ENCODE measurements around the gene CNTNAP5.

Gene CNTNAP5

DNA sequence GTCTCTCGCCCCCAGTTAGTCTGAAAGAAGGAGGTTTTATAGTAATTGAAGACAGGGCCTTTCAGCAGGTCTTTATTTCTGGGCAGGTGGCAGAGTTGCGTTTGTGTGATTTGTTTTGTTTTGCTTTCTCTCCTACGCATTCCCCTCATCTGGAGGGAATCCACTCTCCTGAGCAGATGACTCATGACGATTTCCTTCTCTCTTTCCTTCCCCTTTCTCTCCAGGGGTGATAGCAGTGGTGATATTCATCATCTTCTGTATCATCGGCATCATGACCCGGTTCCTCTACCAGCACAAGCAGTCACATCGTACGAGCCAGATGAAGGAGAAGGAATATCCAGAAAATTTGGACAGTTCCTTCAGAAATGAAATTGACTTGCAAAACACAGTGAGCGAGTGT is 888.8 kb downstream of the CNTNAP5 start:
- POLR2A ChIA-PET, result no interaction called here
- DNase-seq (ENCODE audit: extremely low spot score), result no peak
- TF ChIP-seq NFRKB (IDR thresholded peaks at IDR 0.05) (no peak), LEF1 (IDR thresholded peaks at IDR 0.05; ENCODE audit: borderline replicate concordance) (no peak), ZNF384 (IDR thresholded peaks at IDR 0.05) (no peak)
- CTCF ChIA-PET, result no interaction called here

DNA sequence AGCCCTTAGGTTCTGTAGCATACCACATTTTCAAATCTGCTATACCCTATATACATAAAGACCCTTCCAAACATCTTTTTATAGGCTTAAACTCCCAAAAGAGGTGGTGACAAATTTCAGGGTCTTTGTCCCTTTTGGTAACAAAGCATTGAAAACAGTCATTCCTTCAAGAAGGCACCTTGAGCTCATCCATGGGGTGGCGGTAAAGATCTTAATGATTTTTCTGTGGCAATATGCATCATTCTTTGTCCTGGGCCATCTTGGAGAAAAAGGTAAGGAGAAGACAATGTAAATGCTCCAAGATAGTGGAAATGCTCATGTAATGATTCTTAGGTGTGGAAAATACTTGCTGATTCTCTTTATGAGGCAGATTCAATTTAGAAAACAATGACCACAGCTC is 890.5 kb downstream of the CNTNAP5 start:
- POLR2A ChIA-PET, result no interaction called here
- CTCF ChIA-PET, result no interaction called here
- DNase-seq (ENCODE audit: extremely low spot score), result no peak
- no peak for TF ChIP-seq TARDBP (IDR thresholded peaks at IDR 0.05)

DNA sequence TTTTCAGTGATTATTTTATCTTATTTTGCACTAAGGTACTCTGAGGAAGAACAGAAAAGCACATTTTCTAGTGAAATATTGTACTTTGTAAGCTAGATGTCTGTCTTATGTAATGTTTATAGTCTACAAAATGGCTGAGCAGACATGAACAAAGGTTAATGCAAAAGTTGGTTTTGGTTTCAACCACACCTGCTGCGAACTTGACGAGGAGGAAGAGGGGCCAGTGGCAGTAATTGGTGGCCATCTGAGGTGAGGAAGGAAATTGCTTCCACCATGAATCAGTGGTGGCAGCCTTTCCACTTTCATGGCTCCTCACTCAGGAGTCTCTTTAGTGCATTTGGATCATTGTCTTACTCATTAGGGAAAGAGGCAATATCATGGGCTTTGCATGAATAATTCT is 894.2 kb downstream of the CNTNAP5 start:
- no peak for TF ChIP-seq SP1 (IDR thresholded peaks at IDR 0.05)
- no peak for TF ChIP-seq SUZ12 (IDR thresholded peaks at IDR 0.05)
- no peak for TF ChIP-seq FOXK2 (IDR thresholded peaks at IDR 0.05)
- TF ChIP-seq FOXM1 (IDR thresholded peaks at IDR 0.05; ENCODE audit: borderline replicate concordance), result no peak
- no peak for TF ChIP-seq L3MBTL2 (conservative IDR thresholded peaks at IDR 0.05)
- TF ChIP-seq NFRKB (IDR thresholded peaks at IDR 0.05), result no peak
- TF ChIP-seq ZNF384 (IDR thresholded peaks at IDR 0.05), result no peak
- TF ChIP-seq HDGF (IDR thresholded peaks at IDR 0.05; ENCODE audit: borderline replicate concordance), result no peak
- TF ChIP-seq ARNT (IDR thresholded peaks at IDR 0.05), result no peak
- no peak for TF ChIP-seq BHLHE40 (IDR thresholded peaks at IDR 0.05; ENCODE audit: borderline replicate concordance)
- no peak for TF ChIP-seq LEF1 (IDR thresholded peaks at IDR 0.05; ENCODE audit: borderline replicate concordance)
- no peak for TF ChIP-seq ELF4 (IDR thresholded peaks at IDR 0.05)
- no peak for TF ChIP-seq FOXA1 (IDR thresholded peaks at IDR 0.05)
- TF ChIP-seq, protein P1, sequence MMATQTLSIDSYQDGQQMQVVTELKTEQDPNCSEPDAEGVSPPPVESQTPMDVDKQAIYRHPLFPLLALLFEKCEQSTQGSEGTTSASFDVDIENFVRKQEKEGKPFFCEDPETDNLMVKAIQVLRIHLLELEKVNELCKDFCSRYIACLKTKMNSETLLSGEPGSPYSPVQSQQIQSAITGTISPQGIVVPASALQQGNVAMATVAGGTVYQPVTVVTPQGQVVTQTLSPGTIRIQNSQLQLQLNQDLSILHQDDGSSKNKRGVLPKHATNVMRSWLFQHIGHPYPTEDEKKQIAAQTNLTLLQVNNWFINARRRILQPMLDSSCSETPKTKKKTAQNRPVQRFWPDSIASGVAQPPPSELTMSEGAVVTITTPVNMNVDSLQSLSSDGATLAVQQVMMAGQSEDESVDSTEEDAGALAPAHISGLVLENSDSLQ (IDR thresholded peaks at IDR 0.05), result no peak
- no peak for TF ChIP-seq TARDBP (IDR thresholded peaks at IDR 0.05)
- no peak for TF ChIP-seq CTBP1 (IDR thresholded peaks at IDR 0.05; ENCODE audit: borderline replicate concordance)
- no peak for DNase-seq (ENCODE audit: extremely low spot score)
- POLR2A ChIA-PET, result no interaction called here
- CTCF ChIA-PET, result no interaction called here

DNA sequence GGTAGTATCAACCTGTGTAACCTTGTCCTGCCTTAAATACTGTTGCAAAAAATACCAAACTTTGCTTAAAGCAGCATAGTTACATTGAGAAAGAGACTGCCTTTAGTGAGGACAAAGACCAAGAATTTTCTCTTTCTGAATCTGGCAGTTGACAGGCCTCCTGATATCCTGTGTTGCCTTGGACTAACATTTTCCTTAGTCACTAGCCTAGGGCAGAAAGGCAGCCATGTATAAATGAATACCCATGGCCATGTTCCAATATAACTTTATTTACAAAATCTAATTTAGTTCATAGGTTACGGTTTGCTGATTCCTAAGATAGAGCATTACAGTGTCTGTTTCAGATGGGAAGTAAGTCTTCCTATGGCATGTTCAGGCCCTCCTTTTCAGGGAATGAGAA is 895.4 kb downstream of the CNTNAP5 start:
- TF ChIP-seq, protein P1 (IDR thresholded peaks at IDR 0.05), result no peak
- no peak for TF ChIP-seq ZNF384 (IDR thresholded peaks at IDR 0.05)
- no peak for TF ChIP-seq FOXK2 (IDR thresholded peaks at IDR 0.05)
- no peak for TF ChIP-seq LEF1 (IDR thresholded peaks at IDR 0.05; ENCODE audit: borderline replicate concordance)
- TF ChIP-seq HDGF (IDR thresholded peaks at IDR 0.05; ENCODE audit: borderline replicate concordance), result no peak
- TF ChIP-seq SP1 (IDR thresholded peaks at IDR 0.05), result no peak
- no peak for TF ChIP-seq SUZ12 (IDR thresholded peaks at IDR 0.05)
- TF ChIP-seq L3MBTL2 (conservative IDR thresholded peaks at IDR 0.05), result no peak
- no peak for TF ChIP-seq FOXM1 (IDR thresholded peaks at IDR 0.05; ENCODE audit: borderline replicate concordance)
- TF ChIP-seq ARNT (IDR thresholded peaks at IDR 0.05), result no peak
- TF ChIP-seq FOXA1 (IDR thresholded peaks at IDR 0.05), result no peak
- no peak for TF ChIP-seq ELF4 (IDR thresholded peaks at IDR 0.05)
- no peak for TF ChIP-seq NFRKB (IDR thresholded peaks at IDR 0.05)
- no peak for TF ChIP-seq TARDBP (IDR thresholded peaks at IDR 0.05)
- no peak for TF ChIP-seq CTBP1 (IDR thresholded peaks at IDR 0.05; ENCODE audit: borderline replicate concordance)
- TF ChIP-seq BHLHE40 (IDR thresholded peaks at IDR 0.05; ENCODE audit: borderline replicate concordance), result no peak
- DNase-seq (ENCODE audit: extremely low spot score), result no peak
- ChIA-PET POLR2A (no interaction called here), CTCF (no interaction called here)

DNA sequence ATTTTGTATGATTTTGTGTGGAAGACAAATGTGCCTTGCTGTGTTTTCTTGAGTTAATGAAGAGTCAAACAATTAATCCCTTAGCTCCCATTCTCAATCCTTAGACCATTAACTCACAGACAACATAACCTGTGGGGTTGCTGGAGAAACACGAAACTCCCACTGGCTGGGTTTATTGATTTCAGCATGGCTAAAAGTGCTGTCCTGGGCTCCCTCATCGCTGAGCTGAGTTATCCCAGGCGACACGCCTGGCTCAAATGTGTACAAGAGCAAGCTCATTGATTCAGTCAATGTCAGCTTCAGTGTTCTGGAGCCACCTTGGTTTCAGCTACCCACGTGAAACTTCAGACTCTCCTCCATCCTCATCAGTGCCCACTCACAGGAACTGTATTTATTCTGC is 896.1 kb downstream of the CNTNAP5 start:
- DNase-seq (ENCODE audit: extremely low spot score), result no peak
- TF ChIP-seq FOXM1 (IDR thresholded peaks at IDR 0.05; ENCODE audit: borderline replicate concordance) (no peak), HDGF (IDR thresholded peaks at IDR 0.05; ENCODE audit: borderline replicate concordance) (no peak), SUZ12 (IDR thresholded peaks at IDR 0.05) (no peak), CTBP1 (IDR thresholded peaks at IDR 0.05; ENCODE audit: borderline replicate concordance) (no peak), FOXA1 (IDR thresholded peaks at IDR 0.05) (no peak), FOXK2 (IDR thresholded peaks at IDR 0.05) (no peak), TARDBP (IDR thresholded peaks at IDR 0.05) (no peak)
- CTCF ChIA-PET, result no interaction called here
- POLR2A ChIA-PET, result no interaction called here

DNA sequence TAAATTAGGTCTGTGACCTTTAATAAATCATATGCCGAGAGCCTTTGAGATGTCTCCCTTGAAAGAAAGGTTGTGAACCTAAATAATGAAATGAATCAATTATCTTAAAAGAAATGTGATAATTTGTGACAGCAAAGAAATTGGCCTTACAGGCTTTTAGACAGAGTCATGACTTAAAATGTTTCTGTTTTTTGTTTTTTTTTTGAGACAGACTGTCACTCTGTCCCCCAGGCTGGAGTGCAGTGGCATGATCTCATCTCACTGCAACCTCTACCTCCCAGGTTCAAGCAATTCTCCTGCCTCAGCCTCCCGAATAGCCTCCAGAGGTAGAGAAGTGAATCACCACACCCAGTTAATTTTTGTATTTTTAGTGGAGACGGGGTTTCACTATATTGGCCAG is 898.0 kb downstream of the CNTNAP5 start:
- TF ChIP-seq, protein P1 (IDR thresholded peaks at IDR 0.05), result no peak
- no peak for TF ChIP-seq L3MBTL2 (conservative IDR thresholded peaks at IDR 0.05)
- no peak for TF ChIP-seq FOXK2 (IDR thresholded peaks at IDR 0.05)
- ChIA-PET CTCF (no interaction called here), POLR2A (no interaction called here)
- no peak for DNase-seq (ENCODE audit: extremely low spot score)

DNA sequence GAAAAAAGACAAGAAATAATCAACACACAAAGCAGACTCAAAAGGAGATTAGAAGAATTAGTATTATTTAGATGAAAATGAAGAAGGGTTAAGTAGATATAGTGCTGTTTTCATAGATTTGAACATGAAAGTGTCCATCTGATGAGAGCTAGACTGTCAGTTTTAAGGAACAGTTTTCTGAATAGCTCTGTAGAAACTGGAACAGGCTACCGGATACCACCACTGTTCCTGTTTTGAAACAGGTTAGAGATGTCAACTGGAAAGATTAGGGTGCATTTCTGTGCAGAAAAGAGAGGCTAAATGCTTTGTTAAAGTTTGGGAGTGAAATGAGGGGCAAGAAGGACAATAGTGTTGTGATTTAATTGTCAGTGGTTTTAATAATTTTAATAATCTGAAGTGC is 908.8 kb downstream of the CNTNAP5 start:
- ChIA-PET POLR2A (no interaction called here), CTCF (no interaction called here)
- TF ChIP-seq CTBP1 (IDR thresholded peaks at IDR 0.05; ENCODE audit: borderline replicate concordance), result no peak
- TF ChIP-seq ZNF384 (IDR thresholded peaks at IDR 0.05), result no peak
- no peak for TF ChIP-seq NFRKB (IDR thresholded peaks at IDR 0.05)
- no peak for TF ChIP-seq LEF1 (IDR thresholded peaks at IDR 0.05; ENCODE audit: borderline replicate concordance)
- TF ChIP-seq SP1 (IDR thresholded peaks at IDR 0.05), result no peak
- no peak for TF ChIP-seq FOXM1 (IDR thresholded peaks at IDR 0.05; ENCODE audit: borderline replicate concordance)
- no peak for TF ChIP-seq SUZ12 (IDR thresholded peaks at IDR 0.05)
- no peak for TF ChIP-seq TARDBP (IDR thresholded peaks at IDR 0.05)
- TF ChIP-seq HDGF (IDR thresholded peaks at IDR 0.05; ENCODE audit: borderline replicate concordance), result no peak
- no peak for TF ChIP-seq ARNT (IDR thresholded peaks at IDR 0.05)
- TF ChIP-seq L3MBTL2 (conservative IDR thresholded peaks at IDR 0.05), result no peak
- no peak for TF ChIP-seq FOXK2 (IDR thresholded peaks at IDR 0.05)
- TF ChIP-seq BHLHE40 (IDR thresholded peaks at IDR 0.05; ENCODE audit: borderline replicate concordance), result no peak
- TF ChIP-seq ELF4 (IDR thresholded peaks at IDR 0.05), result no peak
- TF ChIP-seq, protein P1 (IDR thresholded peaks at IDR 0.05), result no peak
- DNase-seq (ENCODE audit: extremely low spot score), result no peak

All from HEK293T (cell line).